HepG2 (cell line): ENCODE measurements around the gene TMEM8B. TPM values are rescaled to one million over a fixed set of nuclear protein-coding genes. Genes with fewer than 3 reads are reported as not detected.

Experiments used
- BHLHE40 ChIP-seq: IDR thresholded peaks from 2 replicates; pipeline ENCODE4 v1.6.1; 2011; ENCODE audit warnings: low read length, improper control_type of control experiment
- ERF ChIP-seq: IDR thresholded peaks from 2 replicates; pipeline ENCODE4 v1.6.1; 2018; ENCODE audit warnings: missing biosample characterization, missing genetic modification reagents
- KDM4B ChIP-seq: sonication (generic); formaldehyde crosslinking; IDR thresholded peaks from 2 replicates; pipeline ENCODE4 v1.4.0; 2020; ENCODE audit warnings: missing genetic modification reagents
- NKX3-1 ChIP-seq: sonication (generic); formaldehyde crosslinking; IDR thresholded peaks from 2 replicates; pipeline ENCODE4 v1.5.0; 2020; ENCODE audit warnings: missing genetic modification reagents
- SMARCC2 ChIP-seq: fragments of 450-650 bp; IDR thresholded peaks from 2 replicates; pipeline ENCODE4 v1.6.1; 2017; ENCODE audit warnings: antibody characterized with exemption, mild to moderate bottlenecking
- SRSF4 ChIP-seq: fragments of 200-400 bp; formaldehyde crosslinking; IDR thresholded peaks from one replicate; pipeline ENCODE4 v1.6.1; 2018; ENCODE audit warnings: mild to moderate bottlenecking, low read depth, low read length, moderate library complexity; ENCODE audit not compliant: poor library complexity, severe bottlenecking
- SYNCRIP ChIP-seq: fragments of 200-400 bp; formaldehyde crosslinking; IDR thresholded peaks from 2 replicates; pipeline ENCODE4 v1.6.1; 2018; ENCODE audit warnings: mild to moderate bottlenecking, low read depth, low read length; ENCODE audit not compliant: insufficient read depth
- ZNF776 ChIP-seq: sonication (generic); formaldehyde crosslinking; IDR thresholded peaks from 2 replicates; pipeline ENCODE4 v1.4.0; 2020; ENCODE audit warnings: mild to moderate bottlenecking, missing genetic modification reagents
- ZSCAN21 ChIP-seq: sonication (generic); formaldehyde crosslinking; IDR thresholded peaks from 2 replicates; pipeline ENCODE4 v1.8.0; 2022; ENCODE audit warnings: mild to moderate bottlenecking, missing genetic modification reagents, moderate library complexity, borderline replicate concordance
- polyA plus RNA-seq, 8 experiments: library from polyadenylated mRNA; depleted of rRNA in 3 of 8; stranded (reverse) in 7 of 8; unstranded in 1 of 8; fragments of >200 nt; fragmentation: Illumina TruSeq in 4 of 8; extraction: Trizol in 4 of 8; gene quantifications; 2 replicates each; pipeline versions ENCODE4 v1.2.1 to v1.2.3, GENCODE V29; 2011 to 2016; ENCODE audit warnings: low read depth in 4 of 8, missing spikeins in 1 of 8, mixed read lengths in 1 of 8; ENCODE audit not compliant: insufficient read depth in 1 of 8
- total RNA-seq, 5 experiments: library from RNA; depleted of rRNA; stranded (reverse); fragments of >200 nt; fragmentation: Illumina TruSeq; extraction: Trizol; gene quantifications; 2 replicates each; pipeline ENCODE4 v1.2.3, GENCODE V29; 2016; ENCODE audit warnings: low read depth in 1 of 5
- TF ChIP-seq, protein P1 (sequence below), 2 experiments: fragments of 450-650 bp in 1 of 2; sonication (generic) in 1 of 2; formaldehyde crosslinking in 1 of 2; IDR thresholded peaks; 2 replicates each; pipeline versions ENCODE4 v1.6.1 to v1.8.0; 2016 to 2022; ENCODE audit warnings: antibody characterized with exemption in 1 of 2, mild to moderate bottlenecking in 1 of 2, missing genetic modification reagents in 1 of 2
- TF ChIP-seq, protein P2 (sequence below): sonication (generic); formaldehyde crosslinking; IDR thresholded peaks from 2 replicates; pipeline ENCODE4 v1.4.0; 2020; ENCODE audit warnings: low read depth, mild to moderate bottlenecking, missing genetic modification reagents
- TF ChIP-seq, protein P3 (sequence below): sonication (generic); formaldehyde crosslinking; IDR thresholded peaks from 2 replicates; pipeline ENCODE4 v1.9.0; 2021; ENCODE audit warnings: mild to moderate bottlenecking, missing genetic modification reagents

The TMEM8B gene
- total and polyA plus RNA-seq, 2 of the 13 experiments (the other 11 are each of a cell fraction or from before 2014, with no cell fraction given), result 2.1 to 2.7 TPM

DNA sequence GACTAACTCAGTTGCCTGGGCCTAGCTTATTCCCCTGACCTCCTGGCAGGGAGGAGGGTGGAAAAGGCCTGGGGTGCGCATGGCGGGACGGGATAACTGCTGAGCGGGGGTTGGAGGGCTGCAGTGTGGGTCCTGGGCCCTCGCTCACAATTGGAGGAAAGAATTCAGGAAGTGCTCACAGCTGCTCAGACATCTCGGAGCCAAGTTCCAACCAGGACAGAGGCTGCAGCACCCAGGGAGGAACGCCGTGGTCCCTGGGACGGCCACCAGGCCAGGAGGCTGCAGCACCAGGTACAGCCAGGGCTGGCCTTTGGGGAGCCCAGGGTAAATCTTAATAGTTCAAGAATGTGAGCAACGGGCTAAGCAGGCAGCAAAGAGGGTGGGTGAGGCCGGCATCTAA, 80.2 kb downstream of the TMEM8B start, which contains the start of gene SPAAR (continued):
- TF ChIP-seq, protein P1, sequence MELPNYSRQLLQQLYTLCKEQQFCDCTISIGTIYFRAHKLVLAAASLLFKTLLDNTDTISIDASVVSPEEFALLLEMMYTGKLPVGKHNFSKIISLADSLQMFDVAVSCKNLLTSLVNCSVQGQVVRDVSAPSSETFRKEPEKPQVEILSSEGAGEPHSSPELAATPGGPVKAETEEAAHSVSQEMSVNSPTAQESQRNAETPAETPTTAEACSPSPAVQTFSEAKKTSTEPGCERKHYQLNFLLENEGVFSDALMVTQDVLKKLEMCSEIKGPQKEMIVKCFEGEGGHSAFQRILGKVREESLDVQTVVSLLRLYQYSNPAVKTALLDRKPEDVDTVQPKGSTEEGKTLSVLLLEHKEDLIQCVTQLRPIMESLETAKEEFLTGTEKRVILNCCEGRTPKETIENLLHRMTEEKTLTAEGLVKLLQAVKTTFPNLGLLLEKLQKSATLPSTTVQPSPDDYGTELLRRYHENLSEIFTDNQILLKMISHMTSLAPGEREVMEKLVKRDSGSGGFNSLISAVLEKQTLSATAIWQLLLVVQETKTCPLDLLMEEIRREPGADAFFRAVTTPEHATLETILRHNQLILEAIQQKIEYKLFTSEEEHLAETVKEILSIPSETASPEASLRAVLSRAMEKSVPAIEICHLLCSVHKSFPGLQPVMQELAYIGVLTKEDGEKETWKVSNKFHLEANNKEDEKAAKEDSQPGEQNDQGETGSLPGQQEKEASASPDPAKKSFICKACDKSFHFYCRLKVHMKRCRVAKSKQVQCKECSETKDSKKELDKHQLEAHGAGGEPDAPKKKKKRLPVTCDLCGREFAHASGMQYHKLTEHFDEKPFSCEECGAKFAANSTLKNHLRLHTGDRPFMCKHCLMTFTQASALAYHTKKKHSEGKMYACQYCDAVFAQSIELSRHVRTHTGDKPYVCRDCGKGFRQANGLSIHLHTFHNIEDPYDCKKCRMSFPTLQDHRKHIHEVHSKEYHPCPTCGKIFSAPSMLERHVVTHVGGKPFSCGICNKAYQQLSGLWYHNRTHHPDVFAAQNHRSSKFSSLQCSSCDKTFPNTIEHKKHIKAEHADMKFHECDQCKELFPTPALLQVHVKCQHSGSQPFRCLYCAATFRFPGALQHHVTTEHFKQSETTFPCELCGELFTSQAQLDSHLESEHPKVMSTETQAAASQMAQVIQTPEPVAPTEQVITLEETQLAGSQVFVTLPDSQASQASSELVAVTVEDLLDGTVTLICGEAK (IDR thresholded peaks at IDR 0.05), result no peak
- TF ChIP-seq, protein P1 (CRISPR knock-in tag; IDR thresholded peaks at IDR 0.05), result no peak
- TF ChIP-seq SYNCRIP (no peak), ZSCAN21 (CRISPR knock-in tag) (no peak), ERF (CRISPR knock-in tag) (no peak), SRSF4 (no peak), BHLHE40 (no peak), SMARCC2 (no peak), ZNF776 (CRISPR knock-in tag) (no peak), KDM4B (no peak), NKX3-1 (CRISPR knock-in tag) (no peak)
- TF ChIP-seq, protein P2, sequence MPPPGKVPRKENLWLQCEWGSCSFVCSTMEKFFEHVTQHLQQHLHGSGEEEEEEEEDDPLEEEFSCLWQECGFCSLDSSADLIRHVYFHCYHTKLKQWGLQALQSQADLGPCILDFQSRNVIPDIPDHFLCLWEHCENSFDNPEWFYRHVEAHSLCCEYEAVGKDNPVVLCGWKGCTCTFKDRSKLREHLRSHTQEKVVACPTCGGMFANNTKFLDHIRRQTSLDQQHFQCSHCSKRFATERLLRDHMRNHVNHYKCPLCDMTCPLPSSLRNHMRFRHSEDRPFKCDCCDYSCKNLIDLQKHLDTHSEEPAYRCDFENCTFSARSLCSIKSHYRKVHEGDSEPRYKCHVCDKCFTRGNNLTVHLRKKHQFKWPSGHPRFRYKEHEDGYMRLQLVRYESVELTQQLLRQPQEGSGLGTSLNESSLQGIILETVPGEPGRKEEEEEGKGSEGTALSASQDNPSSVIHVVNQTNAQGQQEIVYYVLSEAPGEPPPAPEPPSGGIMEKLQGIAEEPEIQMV (CRISPR knock-in tag), result no peak
- TF ChIP-seq, protein P3, sequence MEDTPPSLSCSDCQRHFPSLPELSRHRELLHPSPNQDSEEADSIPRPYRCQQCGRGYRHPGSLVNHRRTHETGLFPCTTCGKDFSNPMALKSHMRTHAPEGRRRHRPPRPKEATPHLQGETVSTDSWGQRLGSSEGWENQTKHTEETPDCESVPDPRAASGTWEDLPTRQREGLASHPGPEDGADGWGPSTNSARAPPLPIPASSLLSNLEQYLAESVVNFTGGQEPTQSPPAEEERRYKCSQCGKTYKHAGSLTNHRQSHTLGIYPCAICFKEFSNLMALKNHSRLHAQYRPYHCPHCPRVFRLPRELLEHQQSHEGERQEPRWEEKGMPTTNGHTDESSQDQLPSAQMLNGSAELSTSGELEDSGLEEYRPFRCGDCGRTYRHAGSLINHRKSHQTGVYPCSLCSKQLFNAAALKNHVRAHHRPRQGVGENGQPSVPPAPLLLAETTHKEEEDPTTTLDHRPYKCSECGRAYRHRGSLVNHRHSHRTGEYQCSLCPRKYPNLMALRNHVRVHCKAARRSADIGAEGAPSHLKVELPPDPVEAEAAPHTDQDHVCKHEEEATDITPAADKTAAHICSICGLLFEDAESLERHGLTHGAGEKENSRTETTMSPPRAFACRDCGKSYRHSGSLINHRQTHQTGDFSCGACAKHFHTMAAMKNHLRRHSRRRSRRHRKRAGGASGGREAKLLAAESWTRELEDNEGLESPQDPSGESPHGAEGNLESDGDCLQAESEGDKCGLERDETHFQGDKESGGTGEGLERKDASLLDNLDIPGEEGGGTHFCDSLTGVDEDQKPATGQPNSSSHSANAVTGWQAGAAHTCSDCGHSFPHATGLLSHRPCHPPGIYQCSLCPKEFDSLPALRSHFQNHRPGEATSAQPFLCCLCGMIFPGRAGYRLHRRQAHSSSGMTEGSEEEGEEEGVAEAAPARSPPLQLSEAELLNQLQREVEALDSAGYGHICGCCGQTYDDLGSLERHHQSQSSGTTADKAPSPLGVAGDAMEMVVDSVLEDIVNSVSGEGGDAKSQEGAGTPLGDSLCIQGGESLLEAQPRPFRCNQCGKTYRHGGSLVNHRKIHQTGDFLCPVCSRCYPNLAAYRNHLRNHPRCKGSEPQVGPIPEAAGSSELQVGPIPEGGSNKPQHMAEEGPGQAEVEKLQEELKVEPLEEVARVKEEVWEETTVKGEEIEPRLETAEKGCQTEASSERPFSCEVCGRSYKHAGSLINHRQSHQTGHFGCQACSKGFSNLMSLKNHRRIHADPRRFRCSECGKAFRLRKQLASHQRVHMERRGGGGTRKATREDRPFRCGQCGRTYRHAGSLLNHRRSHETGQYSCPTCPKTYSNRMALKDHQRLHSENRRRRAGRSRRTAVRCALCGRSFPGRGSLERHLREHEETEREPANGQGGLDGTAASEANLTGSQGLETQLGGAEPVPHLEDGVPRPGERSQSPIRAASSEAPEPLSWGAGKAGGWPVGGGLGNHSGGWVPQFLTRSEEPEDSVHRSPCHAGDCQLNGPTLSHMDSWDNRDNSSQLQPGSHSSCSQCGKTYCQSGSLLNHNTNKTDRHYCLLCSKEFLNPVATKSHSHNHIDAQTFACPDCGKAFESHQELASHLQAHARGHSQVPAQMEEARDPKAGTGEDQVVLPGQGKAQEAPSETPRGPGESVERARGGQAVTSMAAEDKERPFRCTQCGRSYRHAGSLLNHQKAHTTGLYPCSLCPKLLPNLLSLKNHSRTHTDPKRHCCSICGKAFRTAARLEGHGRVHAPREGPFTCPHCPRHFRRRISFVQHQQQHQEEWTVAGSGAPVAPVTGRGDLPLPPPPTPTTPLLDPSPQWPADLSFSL (CRISPR knock-in tag), result no peak
